GM12878 (cell line): Measurements from ENCODE around the gene GIPC3.

Experiments used
- ATF7 ChIP-seq: fragments of 450-650 bp; IDR thresholded peaks from 2 replicates; pipeline ENCODE4 v1.6.1; 2016; ENCODE audit warnings: low read depth, mild to moderate bottlenecking
- BCL3 ChIP-seq: IDR thresholded peaks from 2 replicates; pipeline ENCODE4 v1.6.1; 2011; ENCODE audit warnings: borderline replicate concordance, low read depth, mild to moderate bottlenecking, moderate library complexity, low read length; ENCODE audit not compliant: insufficient read depth, poor library complexity, severe bottlenecking
- BHLHE40 ChIP-seq, 2 experiments: fragments of 450-650 bp in 1 of 2; IDR thresholded peaks; 2 replicates each; pipeline ENCODE4 v1.6.1; 2011 to 2017; ENCODE audit warnings: low read depth in 2 of 2, borderline replicate concordance in 1 of 2, improper control_type of control experiment in 1 of 2, low read length in 1 of 2, mild to moderate bottlenecking in 1 of 2
- CTCF ChIP-seq, 3 experiments: IDR thresholded peaks in 2 of 3; conservative IDR thresholded peaks in 1 of 3; 2 replicates each; pipeline ENCODE4 v1.5.1; 2011; ENCODE audit warnings: low read depth in 3 of 3, low read length in 3 of 3, mild to moderate bottlenecking in 3 of 3, control low read depth in 2 of 3, moderate library complexity in 2 of 3, inconsistent platforms in 1 of 3, mixed read lengths in 1 of 3; ENCODE audit not compliant: control insufficient read depth in 2 of 3, insufficient read depth in 1 of 3; ENCODE audit errors: extremely low read depth in 1 of 3
- NR2C1 ChIP-seq: fragments of 450-650 bp; IDR thresholded peaks from 2 replicates; pipeline ENCODE4 v1.6.1; 2017; ENCODE audit warnings: antibody characterized with exemption, mild to moderate bottlenecking, moderate library complexity
- RFX5 ChIP-seq: IDR thresholded peaks from 2 replicates; pipeline ENCODE4 v1.6.1; 2011; ENCODE audit warnings: low read depth, low read length, improper control_type of control experiment
- TCF12 ChIP-seq: IDR thresholded peaks from 2 replicates; pipeline ENCODE4 v1.6.1; 2011; ENCODE audit warnings: low read depth, mild to moderate bottlenecking, low read length

GRCh38 chr19:3632739-3633558, 47.7 kb downstream of the GIPC3 start:
- TF ChIP-seq BCL3 = no peak
- TF ChIP-seq ATF7 = no peak
- TF ChIP-seq CTCF (IDR thresholded peaks at IDR 0.05 in 2 of 3, conservative IDR thresholded peaks at IDR 0.05 in 1 of 3; ENCODE audit: control insufficient read depth in 2 of 3, extremely low read depth in 1 of 3, insufficient read depth in 1 of 3, low read depth in 3 of 3, low read length in 3 of 3) = no peak
- no peak for TF ChIP-seq TCF12
- TF ChIP-seq RFX5 = no peak
- no peak for TF ChIP-seq NR2C1
- TF ChIP-seq BHLHE40 (IDR thresholded peaks at IDR 0.05; ENCODE audit: borderline replicate concordance in 1 of 2, low read depth in 2 of 2, low read length in 1 of 2) = no peak
